ENCODE data around the gene SPDYE2B. TPM values are rescaled to one million over a fixed set of nuclear protein-coding genes. Genes with fewer than 3 reads are reported as not detected.
"Not testable (repeated sequence)": the region's sequence is repeated elsewhere in the genome, so short reads cannot be mapped to it uniquely, and the experiment has no call there.

The SPDYE2B gene
- total RNA-seq, 2 donors from 2014 or later = not detected

DNA sequence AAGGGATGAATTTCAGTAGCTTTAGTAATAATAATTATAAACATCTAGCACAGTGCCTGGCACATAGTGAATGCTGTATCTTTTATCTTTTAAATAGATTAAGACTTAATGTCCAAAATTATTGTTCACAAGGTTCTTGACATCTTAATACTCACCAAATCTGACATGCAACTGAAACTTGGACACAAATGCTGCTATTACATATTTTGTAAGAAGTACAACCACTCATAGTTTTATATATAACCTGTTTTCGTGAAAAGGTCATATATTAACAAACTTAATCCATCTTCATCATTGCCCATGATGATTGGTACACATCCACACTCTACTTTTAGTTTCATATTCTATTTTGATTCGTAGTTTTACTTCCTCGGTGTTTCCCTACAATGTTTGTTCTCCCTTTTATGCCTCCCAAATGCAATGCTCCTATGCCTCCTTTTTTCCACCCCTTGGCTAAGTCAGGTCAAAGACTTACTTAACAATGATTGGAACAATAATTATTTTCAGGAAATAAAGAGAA lies 45.0 kb downstream of the SPDYE2B start:
- not testable (repeated sequence) for H3K36me3 ChIP-seq; H3K9me3 ChIP-seq; H3K4me1 ChIP-seq (ENCODE audit: control insufficient read depth in 1 of 2, low read depth in 2 of 2); H3K27me3 ChIP-seq (replicated peaks; ENCODE audit: insufficient read depth); H3K27ac ChIP-seq; H3K4me3 ChIP-seq; ATAC-seq (ENCODE audit: insufficient number of reproducible peaks, low FRiP score, low read depth); DNase-seq (ENCODE audit: low spot score)

DNA sequence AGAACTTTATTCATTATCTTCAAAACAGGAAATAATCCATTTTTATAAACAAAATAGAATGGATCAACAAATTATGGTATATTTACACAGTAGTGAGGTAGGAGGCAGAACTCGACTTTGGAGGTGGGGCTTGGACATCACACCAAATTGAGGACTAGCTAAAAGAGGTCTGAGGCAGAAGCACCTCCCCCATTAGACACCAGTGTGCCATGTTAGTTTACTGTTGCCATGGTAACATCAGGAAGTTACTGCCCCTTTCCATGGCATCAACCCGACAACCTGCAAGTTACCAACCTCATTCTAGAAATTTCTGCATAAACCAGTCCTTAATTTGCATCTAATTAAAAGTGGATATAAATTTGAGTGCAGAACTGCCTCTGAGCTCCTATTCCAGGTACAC lies 45.9 kb downstream of the SPDYE2B start:
- not testable (repeated sequence) for H3K9me3 ChIP-seq; ATAC-seq (ENCODE audit: insufficient number of reproducible peaks, low FRiP score, low read depth); H3K27me3 ChIP-seq (replicated peaks; ENCODE audit: insufficient read depth); H3K36me3 ChIP-seq; H3K27ac ChIP-seq; DNase-seq (ENCODE audit: low spot score); H3K4me3 ChIP-seq; H3K4me1 ChIP-seq (ENCODE audit: control insufficient read depth in 1 of 2, low read depth in 2 of 2)

DNA sequence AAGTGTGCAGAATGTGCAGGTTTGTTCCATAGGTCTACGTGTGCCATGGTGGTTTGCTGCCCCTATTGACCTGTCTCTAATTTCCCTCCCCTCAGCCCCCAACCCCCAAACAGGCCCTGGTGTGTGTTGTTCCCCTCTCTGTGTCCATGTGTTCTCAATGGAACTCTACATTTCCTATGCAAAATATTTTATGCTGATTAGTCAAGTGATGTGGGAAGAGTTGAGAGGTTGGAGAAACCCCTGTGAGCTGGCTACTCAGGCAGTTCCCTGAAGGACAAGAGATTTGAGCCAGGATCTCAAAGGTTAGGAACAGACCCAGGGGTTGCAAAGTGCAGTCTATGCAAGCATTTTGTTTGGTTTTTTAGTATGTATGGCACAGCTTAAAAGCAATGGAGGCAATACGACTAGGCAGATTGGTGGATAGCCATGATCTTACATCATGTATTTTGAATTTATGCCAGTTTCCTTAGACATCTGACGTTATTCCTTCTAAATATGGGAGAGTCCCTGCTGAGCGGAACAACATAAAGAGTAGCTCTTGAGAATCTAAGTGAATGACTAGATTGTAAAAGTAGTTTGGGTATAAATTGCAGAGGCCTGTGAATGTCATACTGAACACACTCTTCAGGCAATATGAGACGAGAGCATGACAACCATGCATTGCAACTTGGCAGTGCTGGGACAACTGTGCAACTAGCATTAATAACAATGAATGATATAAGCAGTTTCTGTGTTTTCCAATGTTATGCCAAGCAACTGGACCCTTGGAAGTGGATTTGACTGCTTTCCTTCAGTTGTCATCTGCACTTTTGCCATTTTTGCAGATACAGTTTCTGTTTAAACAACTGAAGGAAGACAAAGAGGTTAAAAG lies 47.8 kb downstream of the SPDYE2B start:
- not testable (repeated sequence) for H3K36me3 ChIP-seq; H3K4me1 ChIP-seq (ENCODE audit: control insufficient read depth in 1 of 2, low read depth in 2 of 2); ATAC-seq (ENCODE audit: insufficient number of reproducible peaks, low FRiP score, low read depth); H3K27ac ChIP-seq; H3K27me3 ChIP-seq (replicated peaks; ENCODE audit: insufficient read depth); DNase-seq (ENCODE audit: low spot score); H3K4me3 ChIP-seq; H3K9me3 ChIP-seq

DNA sequence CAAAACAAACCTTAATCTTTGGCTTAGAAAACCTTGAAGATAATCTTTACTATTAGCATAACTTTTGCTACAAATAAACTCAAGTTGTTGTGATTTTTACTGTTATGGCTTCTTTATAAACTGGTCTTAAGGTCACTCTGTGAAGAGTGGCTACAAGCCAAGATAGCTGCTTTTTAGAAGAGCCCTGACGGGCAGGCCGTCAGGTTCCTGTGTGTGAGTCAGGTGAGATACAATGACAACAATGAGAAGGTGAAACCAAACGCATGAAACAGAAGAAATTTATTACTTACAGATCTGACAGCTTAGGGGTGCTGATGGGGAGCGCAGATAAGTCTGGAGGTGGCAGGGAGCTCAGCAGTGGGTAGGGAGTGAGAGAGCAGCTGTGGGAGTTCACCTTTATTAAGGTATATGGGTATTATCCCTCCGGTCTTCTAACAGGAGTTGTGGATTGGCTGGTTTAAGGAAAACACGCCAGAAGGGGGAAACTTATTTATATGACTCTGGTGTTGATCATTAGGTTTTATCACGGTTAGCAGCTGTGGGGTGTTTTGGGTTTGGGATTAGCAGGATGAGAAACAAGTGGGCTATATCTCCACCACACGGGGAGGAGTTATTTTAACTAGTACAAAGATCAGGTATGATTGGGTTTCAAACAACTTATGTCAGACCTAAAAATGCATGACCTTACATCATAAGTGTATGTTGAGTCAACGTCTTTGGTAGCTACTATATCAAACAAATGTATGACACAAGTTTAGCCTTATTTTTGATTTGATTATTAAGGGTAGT lies 49.0 kb downstream of the SPDYE2B start:
- H3K36me3 ChIP-seq; H3K9me3 ChIP-seq; ATAC-seq (ENCODE audit: insufficient number of reproducible peaks, low FRiP score, low read depth); DNase-seq (ENCODE audit: low spot score); H3K4me3 ChIP-seq; H3K27ac ChIP-seq; H3K27me3 ChIP-seq (replicated peaks; ENCODE audit: insufficient read depth); H3K4me1 ChIP-seq (ENCODE audit: control insufficient read depth in 1 of 2, low read depth in 2 of 2): not testable (repeated sequence)

Other genes starting within 250 kb of the SPDYE2B start
- gene ORAI2, start 216.7 kb upstream of the SPDYE2B start, total RNA-seq = 10 to 100 TPM; 33.4 to 37.6 TPM
- gene ALKBH4, start 185.5 kb upstream of the SPDYE2B start, total RNA-seq = 10 to 100 TPM; 15.9 to 29.6 TPM
- gene LRWD1, start 185.3 kb upstream of the SPDYE2B start, total RNA-seq = 10 to 100 TPM in 1 of 2 donors, 1 to 10 TPM in 1; 7.9 to 10.9 TPM
- 10 to 100 TPM; 10.7 to 22.9 TPM for gene POLR2J, start 171.4 kb upstream of the SPDYE2B start, total RNA-seq
- 10 to 100 TPM in 1 of 2 donors, 1 to 10 TPM in 1; 8.5 to 21.9 TPM for gene RASA4B, start 132.5 kb upstream of the SPDYE2B start, total RNA-seq
- gene UPK3BL2, start 106.6 kb upstream of the SPDYE2B start, total RNA-seq = 10 to 100 TPM; 10.8 to 14.7 TPM
- not detected for gene SPDYE2, start 99.1 kb upstream of the SPDYE2B start, total RNA-seq
- 10 to 100 TPM; 36.3 to 68.0 TPM for gene POLR2J3, start 77.7 kb upstream of the SPDYE2B start, total RNA-seq
- 10 to 100 TPM; 42.8 to 82.3 TPM for gene RASA4, start 33.6 kb upstream of the SPDYE2B start, total RNA-seq
- 10 to 100 TPM; 39.0 to 45.2 TPM for gene UPK3BL1, start 7.5 kb upstream of the SPDYE2B start, total RNA-seq
- 10 to 100 TPM in 1 of 2 donors, 1 to 10 TPM in 1; 3.4 to 14.3 TPM for gene POLR2J2, start 21.3 kb downstream of the SPDYE2B start, total RNA-seq
- gene FAM185A, start 98.7 kb downstream of the SPDYE2B start, total RNA-seq = 10 to 100 TPM; 19.0 to 22.4 TPM